OCI-LY3 (cell line): Measurements from ENCODE around the gene CMPK2.

Experiments used
- EZH2phosphoT487 ChIP-seq: fragments of 200-600 bp; shearing (Covaris generic); IDR thresholded peaks from 2 replicates; pipeline ENCODE4 v1.6.1; 2018; ENCODE audit warnings: antibody characterized with exemption, mixed run types, low read depth
- TF ChIP-seq, protein P1 (sequence below): fragments of 200-600, 300-600 bp; sonication (generic); IDR thresholded peaks from 2 replicates; pipeline ENCODE4 v1.5.1; 2014; ENCODE audit warnings: antibody characterized with exemption, low read length, low read depth

DNA sequence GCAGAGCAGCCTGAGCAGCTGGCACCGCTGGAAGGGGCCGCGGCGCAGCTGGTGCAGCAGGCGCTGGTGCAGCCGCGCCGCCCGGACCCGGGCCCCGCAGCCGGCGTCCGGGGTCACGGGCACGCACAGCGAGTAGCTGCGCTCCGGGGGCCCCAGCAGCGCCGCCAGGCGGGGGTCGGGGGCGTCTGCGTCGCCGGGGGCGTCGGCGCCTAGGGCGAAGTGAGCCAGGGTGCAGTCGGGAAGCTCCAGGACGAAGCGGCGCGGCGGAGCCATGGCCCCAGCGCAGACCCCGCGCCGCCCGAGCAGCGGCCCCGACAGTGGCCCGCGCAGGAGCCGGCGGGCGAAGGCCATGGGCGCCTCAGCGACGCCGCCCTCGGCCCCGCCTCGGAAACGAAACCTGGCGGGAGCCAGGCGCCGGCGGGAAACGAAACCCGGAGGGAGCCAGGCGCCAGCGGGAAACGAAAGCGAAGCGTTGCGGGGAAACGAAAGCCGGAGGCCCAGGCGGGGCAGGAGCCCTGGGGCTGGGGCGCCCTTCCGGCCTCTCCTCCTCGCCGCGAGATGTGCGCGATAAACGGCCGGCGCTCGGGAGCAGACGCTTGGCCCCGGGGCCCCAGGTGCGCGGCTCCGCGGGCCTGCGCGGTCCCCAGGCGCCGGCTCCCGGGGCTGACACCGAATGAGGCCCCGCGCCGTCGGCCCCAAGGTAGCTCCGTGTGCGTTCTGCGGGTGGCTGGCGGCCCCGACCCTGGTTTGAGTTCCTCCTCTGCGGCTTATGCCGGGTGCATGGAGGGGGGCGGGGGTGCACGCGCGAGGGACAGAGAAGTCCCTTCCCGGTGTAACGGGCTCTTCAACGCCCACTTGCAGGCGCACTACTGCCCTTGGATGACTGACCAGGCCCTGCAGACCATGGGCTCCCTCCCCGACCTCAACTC, at the start of gene CMPK2:
- TF ChIP-seq, protein P1, sequence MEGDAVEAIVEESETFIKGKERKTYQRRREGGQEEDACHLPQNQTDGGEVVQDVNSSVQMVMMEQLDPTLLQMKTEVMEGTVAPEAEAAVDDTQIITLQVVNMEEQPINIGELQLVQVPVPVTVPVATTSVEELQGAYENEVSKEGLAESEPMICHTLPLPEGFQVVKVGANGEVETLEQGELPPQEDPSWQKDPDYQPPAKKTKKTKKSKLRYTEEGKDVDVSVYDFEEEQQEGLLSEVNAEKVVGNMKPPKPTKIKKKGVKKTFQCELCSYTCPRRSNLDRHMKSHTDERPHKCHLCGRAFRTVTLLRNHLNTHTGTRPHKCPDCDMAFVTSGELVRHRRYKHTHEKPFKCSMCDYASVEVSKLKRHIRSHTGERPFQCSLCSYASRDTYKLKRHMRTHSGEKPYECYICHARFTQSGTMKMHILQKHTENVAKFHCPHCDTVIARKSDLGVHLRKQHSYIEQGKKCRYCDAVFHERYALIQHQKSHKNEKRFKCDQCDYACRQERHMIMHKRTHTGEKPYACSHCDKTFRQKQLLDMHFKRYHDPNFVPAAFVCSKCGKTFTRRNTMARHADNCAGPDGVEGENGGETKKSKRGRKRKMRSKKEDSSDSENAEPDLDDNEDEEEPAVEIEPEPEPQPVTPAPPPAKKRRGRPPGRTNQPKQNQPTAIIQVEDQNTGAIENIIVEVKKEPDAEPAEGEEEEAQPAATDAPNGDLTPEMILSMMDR = no peak
- TF ChIP-seq EZH2phosphoT487 = no peak
